HG03103 (cell line): ENCODE results near the gene PTPRQ.

Experiments used
- ATAC-seq: cut with Tn5 transposase; IDR thresholded peaks from one replicate; pipeline ENCODE4 v1.9.1; 2021; ENCODE audit warnings: low read depth; ENCODE audit not compliant: unreplicated experiment

Gene PTPRQ

GRCh38 chr12:80549298-80549697 lies 105.3 kb downstream of the PTPRQ start:
- no peak for ATAC-seq

DNA sequence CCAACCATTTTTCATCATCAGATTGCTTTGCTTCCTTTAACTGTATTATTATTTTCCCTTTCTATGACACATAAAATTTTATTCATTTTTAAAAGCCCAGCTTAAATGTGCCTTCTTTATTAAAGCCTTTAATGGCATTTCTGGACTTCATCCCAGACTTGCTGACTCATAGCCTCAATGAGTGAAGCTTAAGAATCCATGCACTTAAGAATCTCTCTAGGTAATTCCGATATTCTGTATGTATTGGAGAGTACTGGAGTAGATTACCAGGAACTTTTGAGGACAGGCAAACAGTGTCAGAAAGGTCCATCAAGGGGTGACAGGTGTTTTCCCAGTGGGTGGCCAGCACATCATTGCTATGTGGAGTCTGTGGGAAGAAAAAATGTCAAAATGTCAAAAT lies 107.9 kb downstream of the PTPRQ start:
- no peak for ATAC-seq

- no peak for ATAC-seq
Measured at GRCh38 chr12:80553316-80553715, 109.3 kb downstream of the PTPRQ start.

DNA sequence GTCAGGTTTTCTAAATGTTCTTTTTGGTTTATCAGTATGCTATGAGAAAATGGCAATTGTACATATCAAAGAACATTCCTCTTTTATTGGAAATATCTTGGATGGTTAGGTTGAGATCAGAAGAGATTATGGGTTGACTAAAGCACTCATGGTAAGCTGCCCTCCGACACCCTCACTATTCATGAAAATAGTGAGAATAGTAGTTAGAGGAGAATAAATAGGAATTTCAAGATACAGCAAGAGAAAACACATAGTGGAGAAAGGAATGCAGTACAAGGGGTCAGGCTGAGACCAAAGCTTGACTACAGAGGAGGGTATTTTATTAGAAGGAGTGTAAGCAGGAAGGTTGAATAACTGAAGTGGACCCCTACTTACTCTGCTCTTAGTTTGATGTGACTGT lies 112.5 kb downstream of the PTPRQ start:
- no peak for ATAC-seq

GRCh38 chr12:80559766-80560165 lies 115.7 kb downstream of the PTPRQ start:
- ATAC-seq: no peak

- ATAC-seq: no peak
Measured at GRCh38 chr12:80565271-80565670, 121.2 kb downstream of the PTPRQ start.

GRCh38 chr12:80567401-80567800 lies 123.4 kb downstream of the PTPRQ start:
- no peak for ATAC-seq

- no peak for ATAC-seq
Measured at GRCh38 chr12:80576641-80577418, 132.8 kb downstream of the PTPRQ start.

DNA sequence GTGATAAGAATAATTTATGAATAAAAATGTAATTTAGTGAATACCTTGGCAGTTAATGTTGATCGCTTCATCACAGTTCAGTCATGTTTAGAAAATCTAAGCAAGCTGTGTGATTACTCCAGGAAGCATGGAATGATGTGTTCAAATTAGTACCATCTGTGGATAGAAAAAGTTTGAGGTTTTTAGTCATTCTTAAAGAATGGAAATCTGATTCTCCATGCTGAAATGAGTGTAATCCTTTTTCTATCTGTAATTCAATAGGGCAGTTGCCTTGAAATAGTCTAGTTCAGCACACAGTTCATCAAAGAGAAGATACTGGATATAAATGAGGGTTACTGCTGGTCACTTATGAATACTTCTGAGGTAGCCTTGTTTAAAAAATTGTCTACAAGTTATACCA lies 136.2 kb downstream of the PTPRQ start:
- ATAC-seq: no peak

- no peak for ATAC-seq
Measured at GRCh38 chr12:80581783-80582182, 137.7 kb downstream of the PTPRQ start.

GRCh38 chr12:80582431-80582830 lies 138.4 kb downstream of the PTPRQ start:
- no peak for ATAC-seq

DNA sequence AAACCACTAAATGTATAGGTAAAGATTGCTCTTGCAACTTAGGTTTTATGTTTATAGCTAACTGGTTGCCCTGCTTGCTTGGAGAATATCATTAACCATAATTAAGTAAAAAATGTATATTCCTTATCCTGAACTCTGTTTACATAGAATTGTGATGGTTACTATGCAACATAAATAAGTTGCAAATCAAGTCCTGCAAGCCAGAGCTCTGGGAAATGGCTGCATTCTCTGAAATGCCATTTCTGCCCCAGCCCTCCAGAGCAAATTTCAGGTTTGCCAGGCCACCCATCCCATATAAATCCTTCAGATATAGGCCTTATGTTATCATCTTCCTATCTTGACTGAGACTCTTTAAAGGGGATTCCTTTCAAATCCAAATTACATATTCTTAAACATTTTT lies 145.0 kb downstream of the PTPRQ start:
- ATAC-seq: no peak

DNA sequence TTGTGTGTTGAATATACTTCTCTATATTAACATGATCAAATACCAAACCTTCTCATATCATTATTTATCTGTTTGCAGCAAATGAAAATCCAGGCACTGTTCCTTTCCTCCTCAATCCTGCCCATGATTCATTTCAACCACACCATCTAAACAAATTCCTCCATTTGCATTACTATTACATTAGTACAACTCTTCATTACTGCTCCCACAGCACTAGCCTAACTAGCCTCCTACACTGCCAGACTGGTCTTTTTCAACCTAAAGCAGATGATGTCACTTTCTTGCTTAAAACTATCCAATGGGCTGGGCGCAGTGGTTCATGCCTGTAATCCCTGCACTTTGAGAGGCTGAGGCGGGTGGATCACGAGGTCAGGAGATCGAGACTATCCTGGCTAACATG lies 146.1 kb downstream of the PTPRQ start:
- ATAC-seq: no peak

DNA sequence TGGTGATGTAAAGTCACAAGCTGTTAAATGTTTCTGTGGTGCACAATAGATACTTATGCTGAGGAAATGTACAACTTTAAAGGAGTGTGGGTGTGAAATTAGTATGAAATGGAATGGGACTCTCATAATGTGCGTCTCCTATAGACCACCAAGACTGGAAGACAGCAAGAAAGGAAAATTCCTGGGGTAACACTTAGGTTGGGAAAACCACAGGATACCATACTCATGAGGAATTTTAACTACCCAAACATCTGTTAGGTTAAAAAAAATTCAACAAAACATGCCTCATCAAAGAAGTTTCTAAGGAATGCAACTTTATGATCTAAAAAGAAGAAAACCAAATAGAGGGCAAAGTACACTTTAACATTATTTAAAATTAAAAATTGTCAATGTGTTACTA lies 149.7 kb downstream of the PTPRQ start:
- ATAC-seq: no peak

GRCh38 chr12:80596509-80596908 lies 152.5 kb downstream of the PTPRQ start:
- ATAC-seq: no peak

DNA sequence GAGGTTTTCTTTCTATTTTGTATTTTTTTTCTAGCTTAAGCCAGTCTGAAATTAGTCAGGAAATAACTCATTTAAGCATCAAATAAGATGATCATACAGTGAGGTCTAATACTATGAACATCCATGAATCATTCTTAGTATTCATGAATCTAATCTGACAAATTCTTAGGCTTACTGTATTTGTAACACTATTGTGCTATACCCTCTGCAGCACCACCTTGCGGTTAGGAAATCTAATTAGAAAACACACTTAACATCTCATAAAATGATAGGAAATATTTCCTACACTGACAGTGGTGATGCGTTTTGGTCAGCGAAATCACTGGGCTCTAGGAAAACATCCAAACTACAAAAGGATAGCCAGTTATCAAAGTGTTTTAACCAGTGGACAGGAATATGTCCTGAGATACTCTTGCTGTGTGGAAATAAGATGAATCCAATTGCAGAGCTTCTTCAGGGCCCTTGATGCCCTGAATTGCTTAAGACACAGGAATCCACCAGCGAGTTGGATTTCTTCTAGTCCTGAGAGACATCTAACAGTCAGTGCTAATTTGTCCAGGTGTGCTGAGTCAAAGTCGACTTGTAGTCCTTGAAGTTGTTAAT lies 154.1 kb downstream of the PTPRQ start:
- no peak for ATAC-seq

DNA sequence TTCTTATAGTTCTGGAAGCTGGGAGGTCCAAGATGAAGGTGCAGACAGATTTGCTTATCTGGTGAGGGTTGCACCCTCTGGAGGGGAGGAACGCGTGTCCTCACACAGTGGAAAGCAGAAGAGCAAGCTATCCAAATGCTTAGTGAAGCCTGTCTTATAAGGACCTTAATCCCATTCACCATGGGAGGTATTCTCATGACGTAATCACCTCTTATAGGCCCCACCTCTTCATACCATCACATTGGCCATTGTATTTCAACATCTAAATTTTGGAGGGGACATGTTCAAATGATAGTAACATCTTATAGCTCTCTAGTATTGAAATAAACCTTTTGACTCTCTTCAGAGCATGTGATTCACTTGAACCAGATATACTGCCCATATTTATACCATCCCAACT lies 158.4 kb downstream of the PTPRQ start:
- no peak for ATAC-seq

GRCh38 chr12:80607361-80608135 lies 163.5 kb downstream of the PTPRQ start:
- ATAC-seq: no peak

GRCh38 chr12:80617733-80618132 lies 173.7 kb downstream of the PTPRQ start:
- no peak for ATAC-seq

DNA sequence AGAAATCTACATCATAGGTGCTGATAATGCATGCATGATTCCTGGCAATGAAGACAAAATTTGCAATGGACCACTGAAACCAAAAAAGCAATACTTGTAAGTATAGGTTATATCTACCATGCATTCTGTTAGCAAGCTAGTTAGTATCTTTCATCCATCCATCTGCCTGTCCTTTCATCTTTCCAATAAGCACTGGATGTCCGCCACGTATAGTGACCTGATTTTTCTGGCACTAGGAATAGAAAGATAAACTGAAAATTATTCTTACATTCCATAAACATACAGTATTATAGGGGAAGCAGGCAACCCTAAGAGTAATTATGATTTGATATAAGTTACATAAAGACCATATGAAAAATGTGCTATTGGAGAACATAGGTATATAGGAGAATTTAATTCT lies 176.2 kb downstream of the PTPRQ start:
- no peak for ATAC-seq

GRCh38 chr12:80622271-80622670 lies 178.2 kb downstream of the PTPRQ start:
- ATAC-seq: no peak

DNA sequence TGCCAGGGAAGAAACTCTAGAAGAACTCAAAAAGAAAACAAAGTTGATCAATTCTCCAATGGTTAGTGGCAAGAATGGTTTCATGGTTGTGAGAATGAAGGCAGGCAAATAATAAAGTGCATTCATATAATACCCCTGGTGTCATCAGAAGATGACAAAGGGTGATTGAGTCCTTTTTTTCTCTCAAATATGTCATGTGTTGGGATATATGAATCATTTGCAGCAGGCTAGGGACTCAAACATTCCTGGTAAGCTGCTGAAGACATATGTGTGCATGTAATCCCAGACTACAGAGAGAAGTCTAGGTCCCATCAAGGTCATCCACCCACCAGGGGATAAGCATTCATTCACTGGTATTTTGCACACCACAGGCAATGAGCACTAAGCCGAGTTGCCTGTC lies 181.0 kb downstream of the PTPRQ start:
- ATAC-seq: no peak
